Measurements from ENCODE around the gene SAP25. TPM values are rescaled to one million over a fixed set of nuclear protein-coding genes. Genes with fewer than 3 reads are reported as not detected.

SAP25 gene
- total and polyA plus RNA-seq, 2 experiments from 2014 or later = 3.8 to 4.1 TPM

- ATAC-seq (no peak), DNase-seq (ENCODE audit: low spot score) (no peak)
- Mint-ChIP-seq H3K27me3 (ENCODE audit: insufficient read depth, low read depth, poor library complexity) (peaks cover 14% of the 10 kb centered on the region), H3K4me3 (no peak overlapping the region; the same call in 2 of the 3 replicates), H3K4me1 (peaks cover 13% of the 10 kb centered on the region), H3K36me3 (ENCODE audit: low read depth) (peaks cover 4% of the 10 kb centered on the region; the same call in 2 of the 3 replicates), H3K9me3 (no peaks in the 10 kb centered on the region), H3K27ac (no peak overlapping the region)
- Histone ChIP-seq H3K9me2 (ENCODE audit: insufficient read depth) (no peaks in the 10 kb centered on the region), H3K27me3 (ENCODE audit: insufficient read depth) (no peaks in the 10 kb centered on the region), H3K36me3 (ENCODE audit: insufficient read depth) (no peaks in the 10 kb centered on the region), H3F3A (replicated peaks; ENCODE audit: low read depth) (0 out of 2 replicates have a peak, but pooled peaks cover 4% of the 10 kb centered on the region), H2AFZ (no peak overlapping the region), H3K27ac (ENCODE audit: low read depth) (no peak overlapping the region), H3K4me1 (ENCODE audit: insufficient read depth) (0 out of 2 replicates have a peak, but pooled peaks cover under 1% of the 10 kb centered on the region), H3K4me2 (no peak overlapping the region), H3K4me3 (no peak overlapping the region), H3K79me2 (replicated peaks; ENCODE audit: insufficient read depth) (no peaks in the 10 kb centered on the region), H4K20me1 (replicated peaks; ENCODE audit: insufficient read depth) (0 out of 2 replicates have a peak, but pooled peaks cover 2% of the 10 kb centered on the region)
- TF ChIP-seq EZH2 (IDR thresholded peaks at IDR 0.05; ENCODE audit: low read depth, unreplicated experiment) = no peak
- no peak for TF ChIP-seq ZNF331 (CRISPR knock-in tag; IDR thresholded peaks at IDR 0.05; ENCODE audit: low read depth)
- no peak for TF ChIP-seq JUNB (IDR thresholded peaks at IDR 0.05; ENCODE audit: unreplicated experiment)
- TF ChIP-seq CREB1 (CRISPR knock-in tag; IDR thresholded peaks at IDR 0.05; ENCODE audit: low read depth) = no peak
- TF ChIP-seq ETS1 (IDR thresholded peaks at IDR 0.05) = no peak
Observed at GRCh38 chr7:100562195-100563099, 11.3 kb downstream of the SAP25 start.

- H3K27me3 ChIP-seq (ENCODE audit: insufficient read depth) = no peaks in the 10 kb centered on the region
- H3K4me3 ChIP-seq = no peak overlapping the region
- no peak for TF ChIP-seq ZNF331 (CRISPR knock-in tag; IDR thresholded peaks at IDR 0.05; ENCODE audit: low read depth)
- TF ChIP-seq JUNB (IDR thresholded peaks at IDR 0.05; ENCODE audit: unreplicated experiment) = no peak
- TF ChIP-seq CREB1 (CRISPR knock-in tag; IDR thresholded peaks at IDR 0.05; ENCODE audit: low read depth) = no peak
- TF ChIP-seq ZNF114 (CRISPR knock-in tag; IDR thresholded peaks at IDR 0.05) = no peak
- TF ChIP-seq ETS1 (IDR thresholded peaks at IDR 0.05) = no peak
- no peak for TF ChIP-seq STAT1 (IDR thresholded peaks at IDR 0.05; ENCODE audit: unreplicated experiment)
- TF ChIP-seq CTCF (conservative IDR thresholded peaks at IDR 0.05; ENCODE audit: low read depth in 2 of 2) = no peak
- TF ChIP-seq EZH2phosphoT487 (IDR thresholded peaks at IDR 0.05; ENCODE audit: unreplicated experiment) = no peak
- no peak for TF ChIP-seq NANOG (IDR thresholded peaks at IDR 0.05; ENCODE audit: borderline replicate concordance)
- TF ChIP-seq REST (IDR thresholded peaks at IDR 0.05; ENCODE audit: unreplicated experiment) = no peak
- no peak for TF ChIP-seq EZH2 (IDR thresholded peaks at IDR 0.05; ENCODE audit: low read depth, unreplicated experiment)
- no peak for TF ChIP-seq POLR2AphosphoS5 (IDR thresholded peaks at IDR 0.05; ENCODE audit: low read depth)
Observed at GRCh38 chr7:100561491-100562194, 12.1 kb downstream of the SAP25 start.

More at GRCh38 chr7:100561491-100562194, 12.1 kb downstream of the SAP25 start:
- Mint-ChIP-seq H3K36me3 (ENCODE audit: low read depth) (peaks cover 5% of the 10 kb centered on the region; the same call in 2 of the 3 replicates), H3K27me3 (ENCODE audit: insufficient read depth, low read depth, poor library complexity) (peaks cover 14% of the 10 kb centered on the region), H3K4me1 (peaks cover 10% of the 10 kb centered on the region), H3K9me3 (no peaks in the 10 kb centered on the region), H3K27ac (no peak overlapping the region), H3K4me3 (no peak overlapping the region)
- Histone ChIP-seq H3K4me2 (no peak overlapping the region), H3K27ac (ENCODE audit: low read depth) (no peak overlapping the region), H3F3A (replicated peaks; ENCODE audit: low read depth) (0 out of 2 replicates have a peak, but pooled peaks cover 4% of the 10 kb centered on the region), H3K79me2 (replicated peaks; ENCODE audit: insufficient read depth) (no peaks in the 10 kb centered on the region), H3K9me2 (ENCODE audit: insufficient read depth) (no peaks in the 10 kb centered on the region), H4K20me1 (replicated peaks; ENCODE audit: insufficient read depth) (0 out of 2 replicates have a peak, but pooled peaks cover 2% of the 10 kb centered on the region), H2AFZ (no peak overlapping the region), H3K36me3 (ENCODE audit: insufficient read depth) (no peaks in the 10 kb centered on the region), H3K4me1 (ENCODE audit: insufficient read depth) (no peaks in the 10 kb centered on the region)
- ATAC-seq (no peak), DNase-seq (ENCODE audit: low spot score) (no peak)
